Smooth muscle cell (in vitro differentiated cells): Measurements from ENCODE around the gene CNOT4. TPM values are rescaled to one million over a fixed set of nuclear protein-coding genes. Genes with fewer than 3 reads are reported as not detected.

ENCODE experiments used
- DNase-seq: peaks from one replicate; lab custom pipeline; 2025; ENCODE audit not compliant: unreplicated experiment; lab: John Stamatoyannopoulos, UW
- H2AFZ ChIP-seq: fragments of 200-600 bp; sonication (generic); 2 replicates; pipeline ENCODE4 v1.6.0; 2016; ENCODE audit warnings: antibody characterized with exemption, low read depth, mild to moderate bottlenecking
- H3F3A ChIP-seq: fragments of 200-600 bp; sonication (generic); 2 replicates; pipeline ENCODE4 v1.6.0; 2017; ENCODE audit warnings: antibody characterized with exemption, low read depth
- H3K27ac ChIP-seq: fragments of 200-600 bp; sonication (generic); 2 replicates; pipeline ENCODE4 v1.5.1; 2016; ENCODE audit warnings: low read depth, mild to moderate bottlenecking
- H3K27me3 ChIP-seq: fragments of 200-600 bp; sonication (generic); 2 replicates; pipeline ENCODE4 v1.6.1; 2016; ENCODE audit warnings: low read depth, mild to moderate bottlenecking
- H3K36me3 ChIP-seq: fragments of 200-600 bp; sonication (generic); 2 replicates; pipeline ENCODE4 v1.5.1; 2016; ENCODE audit warnings: low read depth
- H3K4me1 ChIP-seq: fragments of 200-600 bp; sonication (generic); 2 replicates; pipeline ENCODE4 v1.5.1; 2016; ENCODE audit warnings: low read depth
- H3K4me2 ChIP-seq: fragments of 200-600 bp; sonication (generic); 2 replicates; pipeline ENCODE4 v1.6.0; 2016; ENCODE audit warnings: mild to moderate bottlenecking
- H3K4me3 ChIP-seq: fragments of 200-600 bp; sonication (generic); 2 replicates; pipeline ENCODE4 v1.5.1; 2016; ENCODE audit warnings: mild to moderate bottlenecking
- H3K79me2 ChIP-seq: fragments of 200-600 bp; sonication (generic); 2 replicates; pipeline ENCODE4 v1.6.0; 2016; ENCODE audit warnings: low read depth, mild to moderate bottlenecking
- H3K9ac ChIP-seq: fragments of 200-600 bp; sonication (generic); 2 replicates; pipeline ENCODE4 v1.6.0; 2016; ENCODE audit warnings: low read depth
- H3K9me3 ChIP-seq: fragments of 200-600 bp; sonication (generic); replicated peaks from 2 replicates; pipeline ENCODE4 v1.5.1; 2016; ENCODE audit warnings: low read depth
- H4K20me1 ChIP-seq: fragments of 200-600 bp; sonication (generic); 2 replicates; pipeline ENCODE4 v1.6.0; 2016; ENCODE audit warnings: low read depth
- CTCF ChIP-seq: fragments of 200-600 bp; sonication (generic); IDR thresholded peaks from 2 replicates; pipeline ENCODE4 v1.5.1; 2017; ENCODE audit warnings: borderline replicate concordance, mild to moderate bottlenecking, antibody characterized with exemption; ENCODE audit not compliant: insufficient read depth, poor library complexity, severe bottlenecking
- WGBS: methylation state at CpG from one replicate; pipeline ENCODE4 v1.1.7; 2016; ENCODE audit warnings: low lambda C conversion rate; 5-methylcytosine and 5-hydroxymethylcytosine counted together
- polyA plus RNA-seq: library from polyadenylated mRNA; unstranded; fragments of >200 nt; fragmentation: Nextera tagmentation; extraction: Ambion mirVana; gene quantifications from 2 replicates; pipeline ENCODE4 v1.2.1, GENCODE V29; 2016
- total RNA-seq: library from RNA; depleted of rRNA; stranded (reverse); fragments of >200 nt; gene quantifications from 2 replicates; pipeline ENCODE4 v1.2.3, GENCODE V29; 2014

CNOT4 gene
- total and polyA plus RNA-seq, 2 experiments from 2014 or later = 15.8 to 22.9 TPM

GRCh38 chr7:135434047-135434446 is 75.9 kb downstream of the CNOT4 start:
- Histone ChIP-seq H3K79me2 (peaks cover 27% of the 10 kb centered on the region), H3K36me3 (peaks cover 12% of the 10 kb centered on the region), H3K4me1 (no peaks in the 10 kb centered on the region), H3K27ac (no peak overlapping the region), H3K27me3 (no peaks in the 10 kb centered on the region), H3K4me2 (no peak overlapping the region), H3K4me3 (no peak overlapping the region), H2AFZ (no peak overlapping the region), H4K20me1 (peaks cover 38% of the 10 kb centered on the region), H3F3A (no peaks in the 10 kb centered on the region), H3K9ac (no peak overlapping the region), H3K9me3 (no peaks in the 10 kb centered on the region)
- 99% methylated on average over 4 of the region's 4 CpGs for WGBS
- DNase-seq = no peak
- no peak for TF ChIP-seq CTCF

- no peak overlapping the region for H3K4me3 ChIP-seq
- H3K79me2 ChIP-seq = peaks cover 49% of the 10 kb centered on the region
- TF ChIP-seq CTCF = no peak
- DNase-seq = no peak
- H3K9me3 ChIP-seq = no peaks in the 10 kb centered on the region
- H3K4me2 ChIP-seq = no peak overlapping the region
- no peak overlapping the region for H3K27ac ChIP-seq
- peaks cover 59% of the 10 kb centered on the region for H4K20me1 ChIP-seq
- WGBS = 92% methylated on average over 1 of the region's 1 CpG
- H3K4me1 ChIP-seq = no peaks in the 10 kb centered on the region
- no peak overlapping the region for H2AFZ ChIP-seq
- H3K27me3 ChIP-seq = no peaks in the 10 kb centered on the region
- no peaks in the 10 kb centered on the region for H3F3A ChIP-seq
- no peak overlapping the region for H3K9ac ChIP-seq
- peaks cover 8% of the 10 kb centered on the region for H3K36me3 ChIP-seq
Measured at GRCh38 chr7:135430626-135431025, 79.3 kb downstream of the CNOT4 start.

- Histone ChIP-seq H2AFZ (no peak overlapping the region), H3K4me3 (no peak overlapping the region), H4K20me1 (peaks cover 77% of the 10 kb centered on the region), H3F3A (no peaks in the 10 kb centered on the region), H3K79me2 (peaks cover 65% of the 10 kb centered on the region), H3K27me3 (no peaks in the 10 kb centered on the region), H3K9me3 (no peaks in the 10 kb centered on the region), H3K36me3 (no peaks in the 10 kb centered on the region), H3K4me1 (no peaks in the 10 kb centered on the region), H3K4me2 (no peak overlapping the region), H3K27ac (no peak overlapping the region), H3K9ac (no peak overlapping the region)
- TF ChIP-seq CTCF = no peak
- no peak for DNase-seq
- WGBS = 92% methylated on average over 1 of the region's 1 CpG
Measured at GRCh38 chr7:135428879-135429278, 81.0 kb downstream of the CNOT4 start.

- no peaks in the 10 kb centered on the region for H3K4me1 ChIP-seq
- no peaks in the 10 kb centered on the region for H3K9me3 ChIP-seq
- H3K27ac ChIP-seq = no peak overlapping the region
- no peak for DNase-seq
- no peak overlapping the region for H3K9ac ChIP-seq
- peaks cover 85% of the 10 kb centered on the region for H4K20me1 ChIP-seq
- H2AFZ ChIP-seq = no peak overlapping the region
- no peak for TF ChIP-seq CTCF
- H3F3A ChIP-seq = no peaks in the 10 kb centered on the region
- H3K36me3 ChIP-seq = no peaks in the 10 kb centered on the region
- no peak overlapping the region for H3K4me3 ChIP-seq
- no peaks in the 10 kb centered on the region for H3K27me3 ChIP-seq
- no peak overlapping the region for H3K4me2 ChIP-seq
- peaks cover 70% of the 10 kb centered on the region for H3K79me2 ChIP-seq
Measured at GRCh38 chr7:135428011-135428410, 81.9 kb downstream of the CNOT4 start.
